T-helper 22 cell (primary cell): ENCODE results near the gene FAM184A.
"Not testable (repeated sequence)": the region's sequence is repeated elsewhere in the genome, so short reads cannot be mapped to it uniquely, and the experiment has no call there.

Experiments used
- DNase-seq: peaks from one replicate; pipeline ENCODE4 v3.0.0-alpha.2; 2020; ENCODE audit warnings: low read depth

Gene FAM184A

GRCh38 chr6:119078376-119079282, at the start of gene FAM184A:
Gene FAM184A, minus strand, starts transcription at chr6:119078664. Its CDS starts 365 bp downstream, at chr6:119078299.
- DNase-seq, result peak; percentile 74

GRCh38 chr6:119127627-119128026, 49.2 kb upstream of the FAM184A start:
- DNase-seq, result no peak

GRCh38 chr6:119126826-119127225, 48.4 kb upstream of the FAM184A start:
- DNase-seq, result no peak

- no peak for DNase-seq
Measured at GRCh38 chr6:119126140-119126539, 47.7 kb upstream of the FAM184A start.

GRCh38 chr6:119125576-119125975, 47.1 kb upstream of the FAM184A start:
- no peak for DNase-seq

GRCh38 chr6:119124079-119124824, 45.8 kb upstream of the FAM184A start:
- no peak for DNase-seq

GRCh38 chr6:119122336-119122735, 43.9 kb upstream of the FAM184A start:
- DNase-seq, result no peak

- DNase-seq, result no peak
Measured at GRCh38 chr6:119121367-119121766, 42.9 kb upstream of the FAM184A start.

GRCh38 chr6:119119989-119120388, 41.5 kb upstream of the FAM184A start:
- no peak for DNase-seq

- not testable (repeated sequence) for DNase-seq
Measured at GRCh38 chr6:119119062-119119461, 40.6 kb upstream of the FAM184A start.

GRCh38 chr6:119116712-119117281, 38.3 kb upstream of the FAM184A start:
- no peak for DNase-seq

- DNase-seq, result no peak
Measured at GRCh38 chr6:119113961-119114360, 35.5 kb upstream of the FAM184A start.

GRCh38 chr6:119112812-119113530, 34.5 kb upstream of the FAM184A start:
- no peak for DNase-seq

GRCh38 chr6:119110601-119111548, 32.4 kb upstream of the FAM184A start:
- DNase-seq, result no peak

- DNase-seq, result no peak
Measured at GRCh38 chr6:119109654-119110325, 31.3 kb upstream of the FAM184A start.

GRCh38 chr6:119108076-119108475, 29.6 kb upstream of the FAM184A start:
- DNase-seq, result no peak

- DNase-seq, result no peak
Measured at GRCh38 chr6:119105282-119105681, 26.8 kb upstream of the FAM184A start.

GRCh38 chr6:119102901-119103300, 24.4 kb upstream of the FAM184A start:
- DNase-seq, result no peak

- no peak for DNase-seq
Measured at GRCh38 chr6:119100115-119100514, 21.7 kb upstream of the FAM184A start.

GRCh38 chr6:119097815-119098361, 19.4 kb upstream of the FAM184A start:
- DNase-seq, result not testable (repeated sequence)
